Hepatocyte (in vitro differentiated cells): ENCODE data around the gene CD72.

Experiments
- CTCF ChIP-seq: fragments of 200-600 bp; sonication (generic); IDR thresholded peaks from 2 replicates; pipeline ENCODE4 v1.5.1; 2016; ENCODE audit warnings: antibody characterized with exemption, mild to moderate bottlenecking; ENCODE audit not compliant: poor library complexity
- EZH2 ChIP-seq: fragments of 200-600 bp; sonication (generic); IDR thresholded peaks from 2 replicates; pipeline ENCODE4 v1.6.1; 2016; ENCODE audit warnings: antibody characterized with exemption, mild to moderate bottlenecking, borderline replicate concordance
- EZH2phosphoT487 ChIP-seq: fragments of 200-600 bp; sonication (generic); IDR thresholded peaks from one replicate; pipeline ENCODE4 v1.6.1; 2018; ENCODE audit warnings: antibody characterized with exemption, mild to moderate bottlenecking, low read depth, moderate library complexity; ENCODE audit not compliant: unreplicated experiment, severe bottlenecking

GRCh38 chr9:35656348-35656747, 38.1 kb upstream of the CD72 start:
- TF ChIP-seq EZH2 = no peak
- TF ChIP-seq CTCF = no peak
- TF ChIP-seq EZH2phosphoT487 = no peak
